Esophagus squamous epithelium (tissue), 5 donors: ENCODE results near the gene CEMIP. TPM values are rescaled to one million over a fixed set of nuclear protein-coding genes. Genes with fewer than 3 reads are reported as not detected.

Source experiments
- DNase-seq: peaks from one replicate; lab custom pipeline; 2025; lab: John Stamatoyannopoulos, UW
- H3K27ac ChIP-seq, 4 donors: fragments of 200-600 bp; sonication (generic); one replicate each; pipeline ENCODE4 v1.5.1; 2016 to 2019; ENCODE audit warnings: mild to moderate bottlenecking in 1 of 4
- H3K27me3 ChIP-seq, 4 donors: fragments of 200-600 bp; sonication (generic); 1 replicate in 3 of 4; 2 replicates in 1 of 4; pipeline versions ENCODE4 v1.5.1 to v1.6.0; 2017 to 2021; ENCODE audit warnings: antibody characterized with exemption in 1 of 4
- H3K36me3 ChIP-seq, 3 donors: fragments of 200-600 bp; sonication (generic); one replicate each; pipeline ENCODE4 v1.5.1; 2016 to 2019
- H3K4me1 ChIP-seq, 3 donors: fragments of 200-600 bp; sonication (generic); one replicate each; pipeline ENCODE4 v1.5.1; 2017 to 2019
- H3K4me3 ChIP-seq, 4 donors: fragments of 200-600 bp; sonication (generic); 1 replicate in 3 of 4; 2 replicates in 1 of 4; pipeline ENCODE4 v1.5.1; 2016 to 2019; ENCODE audit warnings: mild to moderate bottlenecking in 2 of 4, moderate library complexity in 1 of 4
- H3K9me3 ChIP-seq, 3 donors: fragments of 200-600 bp; sonication (generic); one replicate each; pipeline ENCODE4 v1.5.1; 2016 to 2019
- POLR2A ChIP-seq, 4 donors: fragments of 450-650 bp; IDR thresholded peaks; one replicate each; pipeline ENCODE4 v1.6.1; 2017; ENCODE audit warnings: antibody characterized with exemption in 4 of 4, mild to moderate bottlenecking in 4 of 4, moderate library complexity in 3 of 4
- WGBS, 2 donors: methylation state at CpG; one replicate each; pipeline ENCODE4 v1.1.5; 2018; 5-methylcytosine and 5-hydroxymethylcytosine counted together
- intact Hi-C: fragments of 100-400 bp; cut with DNase I; formaldehyde crosslinking; loops from one replicate; pipeline ENCODE4 v1.15.0; 2022
- total RNA-seq, 4 donors: library from RNA; depleted of rRNA; stranded (reverse); fragments of >200 nt; gene quantifications; one replicate each; pipeline ENCODE4 v1.1.0, GENCODE V29; 2016
- TF ChIP-seq, protein P1 (sequence below), 6 experiments: fragments of 450-650 bp in 4 of 6; fragments of 200-600 bp in 2 of 6; sonication (generic) in 2 of 6; IDR thresholded peaks; one replicate each; pipeline ENCODE4 v1.5.1; 2016 to 2019; ENCODE audit warnings: antibody characterized with exemption in 6 of 6, mild to moderate bottlenecking in 4 of 6, moderate library complexity in 4 of 6
- donor health status: DM: yes; HTN: yes; CAD: no.

The CEMIP gene
- total RNA-seq, 4 donors from 2014 or later = 2.8 to 13.5 (median 7.6) TPM

DNA sequence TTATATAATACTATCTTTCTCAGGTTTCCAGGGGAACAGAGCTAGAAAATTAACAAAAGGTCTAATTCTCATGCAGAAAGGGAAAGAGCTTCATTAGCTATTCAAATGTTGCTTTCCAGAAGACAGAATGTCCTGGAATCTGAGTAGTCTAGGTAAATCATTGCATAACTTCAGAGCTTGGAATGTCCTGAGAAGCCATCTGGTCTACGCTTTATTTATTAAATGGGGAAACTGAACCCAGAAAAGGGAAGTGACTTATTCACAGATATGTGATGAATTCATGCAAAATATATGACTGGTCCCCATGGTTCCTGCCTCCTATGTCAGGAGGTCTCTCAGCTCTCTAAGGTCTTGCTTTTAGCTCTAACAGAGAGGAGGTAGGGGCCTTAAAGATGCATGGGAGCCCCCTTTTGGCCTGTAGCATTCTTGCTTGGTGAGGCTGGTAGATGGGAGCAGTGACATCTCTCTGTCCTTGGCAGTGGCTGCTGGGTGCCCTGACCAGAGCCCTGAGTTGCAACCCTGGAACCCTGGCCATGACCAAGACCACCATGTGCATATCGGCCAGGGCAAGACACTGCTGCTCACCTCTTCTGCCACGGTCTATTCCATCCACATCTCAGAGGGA lies 99.2 kb downstream of the CEMIP start:
- no peak overlapping the region for H3K4me3 ChIP-seq
- no peak for DNase-seq
- no peak overlapping the region for H3K27ac ChIP-seq
- intact Hi-C loops = no loop called here
- WGBS, 2 donors = 88 to 96% methylated on average over 2 to 3 of the region's 3 CpGs
- no peaks in the 10 kb centered on the region for H3K27me3 ChIP-seq
- no peaks in the 10 kb centered on the region for H3K9me3 ChIP-seq
- TF ChIP-seq, protein P1, sequence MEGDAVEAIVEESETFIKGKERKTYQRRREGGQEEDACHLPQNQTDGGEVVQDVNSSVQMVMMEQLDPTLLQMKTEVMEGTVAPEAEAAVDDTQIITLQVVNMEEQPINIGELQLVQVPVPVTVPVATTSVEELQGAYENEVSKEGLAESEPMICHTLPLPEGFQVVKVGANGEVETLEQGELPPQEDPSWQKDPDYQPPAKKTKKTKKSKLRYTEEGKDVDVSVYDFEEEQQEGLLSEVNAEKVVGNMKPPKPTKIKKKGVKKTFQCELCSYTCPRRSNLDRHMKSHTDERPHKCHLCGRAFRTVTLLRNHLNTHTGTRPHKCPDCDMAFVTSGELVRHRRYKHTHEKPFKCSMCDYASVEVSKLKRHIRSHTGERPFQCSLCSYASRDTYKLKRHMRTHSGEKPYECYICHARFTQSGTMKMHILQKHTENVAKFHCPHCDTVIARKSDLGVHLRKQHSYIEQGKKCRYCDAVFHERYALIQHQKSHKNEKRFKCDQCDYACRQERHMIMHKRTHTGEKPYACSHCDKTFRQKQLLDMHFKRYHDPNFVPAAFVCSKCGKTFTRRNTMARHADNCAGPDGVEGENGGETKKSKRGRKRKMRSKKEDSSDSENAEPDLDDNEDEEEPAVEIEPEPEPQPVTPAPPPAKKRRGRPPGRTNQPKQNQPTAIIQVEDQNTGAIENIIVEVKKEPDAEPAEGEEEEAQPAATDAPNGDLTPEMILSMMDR (IDR thresholded peaks at IDR 0.05) = no peak
- TF ChIP-seq POLR2A (IDR thresholded peaks at IDR 0.05) = no peak
- H3K36me3 ChIP-seq = peaks cover 0 to 24% (median 0%) of the 10 kb centered on the region in 3 donors
- H3K4me1 ChIP-seq = no peaks in the 10 kb centered on the region

DNA sequence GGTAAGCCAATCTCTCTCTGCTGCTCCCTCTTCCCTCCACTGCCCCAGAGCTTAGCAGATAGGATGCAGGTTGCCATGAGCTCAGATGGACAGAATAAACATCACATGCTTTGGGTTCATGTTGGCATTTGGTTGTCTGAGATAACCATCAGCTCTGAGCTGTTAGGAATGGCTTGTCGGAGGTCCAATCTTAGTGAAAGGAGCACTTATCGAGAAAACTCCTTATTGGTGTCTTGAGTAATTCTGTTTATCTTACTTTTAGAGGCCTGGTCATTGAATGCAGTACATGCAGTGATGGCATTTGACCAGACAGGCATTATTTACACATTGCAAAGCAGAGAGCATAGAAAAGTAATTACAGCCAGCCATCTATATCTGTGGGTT lies 99.7 kb downstream of the CEMIP start:
- Histone ChIP-seq H3K9me3 (no peaks in the 10 kb centered on the region), H3K4me3 (no peak overlapping the region), H3K27me3 (no peaks in the 10 kb centered on the region), H3K4me1 (no peaks in the 10 kb centered on the region), H3K27ac (no peak overlapping the region), H3K36me3 (peaks cover 0 to 27% (median 0%) of the 10 kb centered on the region in 3 donors)
- no peak for DNase-seq
- intact Hi-C loops = no loop called here
- TF ChIP-seq, protein P1 (IDR thresholded peaks at IDR 0.05) = no peak
- TF ChIP-seq POLR2A (IDR thresholded peaks at IDR 0.05) = no peak
- 71 to 100% methylated on average over 2 of the region's 2 CpGs for WGBS, 2 donors

DNA sequence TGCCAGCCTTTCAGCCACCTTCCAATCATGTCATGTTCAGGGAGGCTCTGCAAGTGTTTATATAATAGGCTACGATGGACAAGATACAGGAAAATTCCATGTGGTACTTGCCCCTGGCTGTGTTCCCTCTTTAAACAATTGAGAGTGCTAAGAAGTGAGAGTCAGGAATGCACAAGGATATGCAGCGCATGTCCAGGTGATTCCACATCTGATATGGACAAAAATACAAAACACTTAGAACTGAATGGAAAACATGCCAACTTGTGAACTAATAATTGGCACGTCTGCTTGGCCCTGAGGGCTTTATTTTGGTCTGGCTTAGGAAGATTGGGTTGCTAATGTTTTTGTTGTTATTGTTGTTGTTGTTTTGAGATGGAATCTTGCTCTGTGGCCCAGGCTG lies 100.9 kb downstream of the CEMIP start:
- TF ChIP-seq POLR2A (IDR thresholded peaks at IDR 0.05) = no peak
- TF ChIP-seq, protein P1 (IDR thresholded peaks at IDR 0.05) = no peak
- Histone ChIP-seq H3K27ac (no peak overlapping the region), H3K36me3 (peaks cover 0 to 37% (median 0%) of the 10 kb centered on the region in 3 donors), H3K4me1 (no peaks in the 10 kb centered on the region), H3K9me3 (no peaks in the 10 kb centered on the region), H3K4me3 (no peak overlapping the region), H3K27me3 (no peaks in the 10 kb centered on the region)
- intact Hi-C loops = no loop called here
- DNase-seq = no peak
- 34 to 65% methylated on average over 2 to 3 of the region's 3 CpGs for WGBS, 2 donors

DNA sequence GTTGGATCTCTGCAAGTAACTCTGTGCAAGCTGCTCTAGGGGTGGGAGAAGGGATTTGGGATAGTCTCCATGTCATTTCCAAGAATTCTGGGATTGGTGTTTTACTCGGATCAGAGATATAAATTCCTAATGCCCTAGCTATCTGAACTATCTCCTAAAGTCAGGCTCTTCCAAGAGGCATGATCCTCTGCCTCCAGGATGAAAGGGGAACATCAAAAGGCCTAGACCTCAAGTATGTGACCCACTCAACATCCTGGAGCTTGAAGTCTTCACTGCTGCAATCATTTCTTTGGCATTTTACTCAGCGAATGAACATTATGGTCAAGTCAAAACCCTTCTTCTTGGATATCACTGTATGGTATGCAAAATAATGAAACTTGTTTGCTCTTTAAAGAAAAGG lies 104.5 kb downstream of the CEMIP start:
- Histone ChIP-seq H3K27ac (no peak overlapping the region), H3K4me3 (no peak overlapping the region), H3K9me3 (no peaks in the 10 kb centered on the region), H3K27me3 (no peaks in the 10 kb centered on the region), H3K4me1 (no peaks in the 10 kb centered on the region), H3K36me3 (peaks cover 0 to 36% (median 0%) of the 10 kb centered on the region in 3 donors)
- no peak for TF ChIP-seq POLR2A (IDR thresholded peaks at IDR 0.05)
- TF ChIP-seq, protein P1 (IDR thresholded peaks at IDR 0.05) = no peak
- no peak for DNase-seq
- WGBS, 2 donors = 76 to 79% methylated on average over 2 of the region's 2 CpGs
- intact Hi-C loops = no loop called here

DNA sequence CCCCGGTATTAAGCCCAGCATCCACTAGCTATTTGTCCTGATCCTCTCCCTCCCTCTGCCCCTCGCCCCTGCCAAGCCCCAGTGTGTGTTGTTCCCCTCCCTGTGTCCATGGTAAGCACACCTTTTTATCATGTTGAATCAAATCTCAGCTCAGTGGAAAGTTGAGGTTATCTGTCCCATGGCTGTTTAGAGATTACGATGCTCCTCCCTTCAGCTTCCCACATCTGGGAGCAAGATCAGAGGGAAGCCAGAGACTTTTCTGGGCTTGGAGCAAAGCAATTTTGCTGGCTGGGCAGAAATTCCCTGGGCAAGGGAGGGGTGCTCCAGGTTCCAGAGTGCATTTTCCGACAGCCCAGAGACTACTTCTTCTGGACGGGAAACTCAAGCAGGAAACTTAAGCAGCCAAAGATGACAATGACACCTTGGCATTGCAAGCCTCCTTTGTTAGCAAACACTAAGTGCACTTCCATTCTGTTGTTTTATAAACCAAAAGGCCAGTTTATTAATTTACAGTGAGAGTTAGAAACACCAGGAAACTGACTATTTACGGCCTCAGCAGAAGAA lies 105.9 kb downstream of the CEMIP start:
- Histone ChIP-seq H3K36me3 (peaks cover 0 to 41% (median 0%) of the 10 kb centered on the region in 3 donors), H3K27ac (no peak overlapping the region), H3K9me3 (no peaks in the 10 kb centered on the region), H3K27me3 (no peaks in the 10 kb centered on the region), H3K4me3 (no peak overlapping the region), H3K4me1 (no peaks in the 10 kb centered on the region)
- no peak for DNase-seq
- TF ChIP-seq POLR2A (IDR thresholded peaks at IDR 0.05) = no peak
- TF ChIP-seq, protein P1 (IDR thresholded peaks at IDR 0.05) = no peak
- intact Hi-C loops = no loop called here
- WGBS, 2 donors = 78 to 88% methylated on average over 5 to 6 of the region's 6 CpGs
